Thyroid gland (tissue), 4 donors: Measurements from ENCODE around the gene ARID5A. TPM values are rescaled to one million over a fixed set of nuclear protein-coding genes. Genes with fewer than 3 reads are reported as not detected.

ENCODE experiments used
- DNase-seq, 2 donors: peaks; one replicate each; pipeline ENCODE4 v3.0.0-alpha.2; 2019
- H3K27ac ChIP-seq, 3 donors: fragments of 200-600 bp; sonication (generic); 1 replicate in 2 of 3; 2 replicates in 1 of 3; pipeline ENCODE4 v1.5.1; 2016 to 2019; ENCODE audit warnings: mild to moderate bottlenecking in 1 of 3, moderate library complexity in 1 of 3
- H3K27me3 ChIP-seq: fragments of 200-600 bp; sonication (generic); one replicate; pipeline ENCODE4 v1.5.1; 2019
- H3K36me3 ChIP-seq, 2 donors: fragments of 200-600 bp; sonication (generic); one replicate each; pipeline ENCODE4 v1.5.1; 2016 to 2019
- H3K4me1 ChIP-seq, 2 donors: fragments of 200-600 bp; sonication (generic); one replicate each; pipeline ENCODE4 v1.5.1; 2017 to 2019
- H3K4me3 ChIP-seq, 3 donors: fragments of 200-600 bp; sonication (generic); replicated peaks in 1 of 3; 1 replicate in 2 of 3; 2 replicates in 1 of 3; pipeline ENCODE4 v1.5.1; 2016; ENCODE audit warnings: mild to moderate bottlenecking in 1 of 3
- H3K9me3 ChIP-seq: fragments of 200-600 bp; sonication (generic); one replicate; pipeline ENCODE4 v1.5.1; 2017
- CTCF ChIP-seq, 6 experiments: fragments of 200-600 bp in 3 of 6; fragments of 450-650 bp in 3 of 6; sonication (generic) in 3 of 6; IDR thresholded peaks; one replicate each; pipeline ENCODE4 v1.5.1; 2016 to 2019; ENCODE audit warnings: antibody characterized with exemption in 6 of 6, mild to moderate bottlenecking in 2 of 6, inconsistent platforms in 1 of 6, moderate library complexity in 1 of 6
- POLR2A ChIP-seq, 2 donors: fragments of 450-650 bp; IDR thresholded peaks; one replicate each; pipeline ENCODE4 v1.6.1; 2017; ENCODE audit warnings: antibody characterized with exemption in 2 of 2, mild to moderate bottlenecking in 2 of 2, moderate library complexity in 1 of 2
- WGBS, 2 donors: methylation state at CpG; one replicate each; pipeline ENCODE4 v1.1.5; 2017; 5-methylcytosine and 5-hydroxymethylcytosine counted together
- intact Hi-C: fragments of 100-400 bp; cut with DNase I; formaldehyde crosslinking; loops from one replicate; pipeline ENCODE4 v1.15.1; 2023
- total RNA-seq, 4 donors: library from RNA; depleted of rRNA; stranded (reverse); fragments of >200 nt; gene quantifications; one replicate each; pipeline ENCODE4 v1.2.3, GENCODE V29; 2016

The ARID5A gene
- total RNA-seq, 4 donors from 2014 or later = 9.2 to 29.3 (median 20.0) TPM

GRCh38 chr2:96506907-96507240 lies 29.7 kb upstream of the ARID5A start:
- TF ChIP-seq CTCF (IDR thresholded peaks at IDR 0.05) = no peak
- TF ChIP-seq POLR2A (IDR thresholded peaks at IDR 0.05) = no peak
- H3K27me3 ChIP-seq = no peaks in the 10 kb centered on the region
- no peaks in the 10 kb centered on the region for H3K9me3 ChIP-seq
- H3K27ac ChIP-seq = no peak overlapping the region
- intact Hi-C loops = loop anchor here (5.0 kb wide), 1 partner anchor 100 kb away; no protein-coding TSS in a partner anchor
- DNase-seq = no peak
- no peaks in the 10 kb centered on the region for H3K36me3 ChIP-seq
- 94 to 95% methylated on average over 7 of the region's 7 CpGs for WGBS, 2 donors
- peaks cover 9 to 17% of the 10 kb centered on the region in 2 donors for H3K4me1 ChIP-seq
- no peak overlapping the region for H3K4me3 ChIP-seq

- Histone ChIP-seq H3K27ac (no peak overlapping the region), H3K4me3 (peak overlapping the region in 1 of 3 donors; percentile 2), H3K36me3 (no peaks in the 10 kb centered on the region), H3K9me3 (no peaks in the 10 kb centered on the region), H3K27me3 (no peaks in the 10 kb centered on the region), H3K4me1 (peaks cover 9 to 17% of the 10 kb centered on the region in 2 donors)
- TF ChIP-seq POLR2A (IDR thresholded peaks at IDR 0.05) = no peak
- peak; percentile 78 to 100 (median 98) for TF ChIP-seq CTCF (IDR thresholded peaks at IDR 0.05)
- 12 to 39% methylated on average over 11 to 35 of the region's 38 CpGs for WGBS, 2 donors
- intact Hi-C loops = loop anchor here (5.0 kb wide), 1 partner anchor 101 kb away; no protein-coding TSS in a partner anchor
- peak; percentile 64 to 67 for DNase-seq
These were observed 28.5 kb upstream of the ARID5A start for GRCh38 chr2:96507957-96508520.

- Histone ChIP-seq H3K27ac (no peak overlapping the region), H3K4me1 (peaks cover 9 to 17% of the 10 kb centered on the region in 2 donors)
- DNase-seq = no peak
These were observed 27.9 kb upstream of the ARID5A start for GRCh38 chr2:96508521-96509113.

GRCh38 chr2:96509114-96509846 lies 27.3 kb upstream of the ARID5A start:
- peak; percentile 85 to 88 for DNase-seq
- Histone ChIP-seq H3K4me1 (peaks cover 9 to 17% of the 10 kb centered on the region in 2 donors), H3K36me3 (no peaks in the 10 kb centered on the region), H3K9me3 (no peaks in the 10 kb centered on the region), H3K27me3 (no peaks in the 10 kb centered on the region), H3K4me3 (no peak overlapping the region), H3K27ac (no peak overlapping the region)
- TF ChIP-seq POLR2A (IDR thresholded peaks at IDR 0.05) (no peak), CTCF (IDR thresholded peaks at IDR 0.05) (peak; percentile 94 to 100 (median 97))
- WGBS, 2 donors = 30 to 56% methylated on average over 13 to 27 of the region's 32 CpGs
- intact Hi-C loops = loop anchor here (5.0 kb wide), 1 partner anchor 102 kb away; no protein-coding TSS in a partner anchor

More at GRCh38 chr2:96508521-96509113, 27.9 kb upstream of the ARID5A start:
- H3K4me3 ChIP-seq = peak overlapping the region in 1 of 3 donors; percentile 2
- intact Hi-C loops = loop anchor here (5.0 kb wide), 1 partner anchor 101 kb away; no protein-coding TSS in a partner anchor
- 61 to 71% methylated on average over 20 to 24 of the region's 26 CpGs for WGBS, 2 donors
- TF ChIP-seq POLR2A (IDR thresholded peaks at IDR 0.05) = no peak
- H3K36me3 ChIP-seq = no peaks in the 10 kb centered on the region
- H3K9me3 ChIP-seq = no peaks in the 10 kb centered on the region
- no peaks in the 10 kb centered on the region for H3K27me3 ChIP-seq

- H3K9me3 ChIP-seq = no peaks in the 10 kb centered on the region
These were observed 26.7 kb upstream of the ARID5A start for GRCh38 chr2:96509847-96510230.

More at GRCh38 chr2:96509847-96510230, 26.7 kb upstream of the ARID5A start:
- Histone ChIP-seq H3K36me3 (no peaks in the 10 kb centered on the region), H3K27ac (no peak overlapping the region), H3K4me1 (peaks cover 9 to 17% of the 10 kb centered on the region in 2 donors), H3K27me3 (no peaks in the 10 kb centered on the region), H3K4me3 (no peak overlapping the region)
- intact Hi-C loops = loop anchor here (5.0 kb wide), 1 partner anchor 103 kb away; no protein-coding TSS in a partner anchor
- 48 to 54% methylated on average over 10 to 11 of the region's 11 CpGs for WGBS, 2 donors
- no peak for DNase-seq
- no peak for TF ChIP-seq POLR2A (IDR thresholded peaks at IDR 0.05)
- TF ChIP-seq CTCF (IDR thresholded peaks at IDR 0.05) = no peak
